GM12892 (cell line): ENCODE data around the gene EXOC6.
"Not testable (repeated sequence)": the region's sequence is repeated elsewhere in the genome, so short reads cannot be mapped to it uniquely, and the experiment has no call there.

Experiments
- DNase-seq: peaks from one replicate; pipeline ENCODE4 v3.0.0; 2011; ENCODE audit not compliant: insufficient read length
- FAIRE-seq: peaks from 2 replicates; lab custom pipeline; 2011; peaks lifted over from hg19 to GRCh38; lab: Jason Lieb, UNC
- POLR2A ChIP-seq: IDR thresholded peaks from 2 replicates; pipeline ENCODE4 v1.6.1; 2011; ENCODE audit warnings: low read depth, low read length, control low read depth
- POLR2AphosphoS5 ChIP-seq: IDR thresholded peaks from 2 replicates; pipeline ENCODE4 v1.6.1; 2011; ENCODE audit warnings: low read depth, low read length, control low read depth
- TAF1 ChIP-seq: IDR thresholded peaks from 2 replicates; pipeline ENCODE4 v1.6.1; 2011; ENCODE audit warnings: low read depth, mild to moderate bottlenecking, control low read depth, low read length, borderline replicate concordance

EXOC6 gene

DNA sequence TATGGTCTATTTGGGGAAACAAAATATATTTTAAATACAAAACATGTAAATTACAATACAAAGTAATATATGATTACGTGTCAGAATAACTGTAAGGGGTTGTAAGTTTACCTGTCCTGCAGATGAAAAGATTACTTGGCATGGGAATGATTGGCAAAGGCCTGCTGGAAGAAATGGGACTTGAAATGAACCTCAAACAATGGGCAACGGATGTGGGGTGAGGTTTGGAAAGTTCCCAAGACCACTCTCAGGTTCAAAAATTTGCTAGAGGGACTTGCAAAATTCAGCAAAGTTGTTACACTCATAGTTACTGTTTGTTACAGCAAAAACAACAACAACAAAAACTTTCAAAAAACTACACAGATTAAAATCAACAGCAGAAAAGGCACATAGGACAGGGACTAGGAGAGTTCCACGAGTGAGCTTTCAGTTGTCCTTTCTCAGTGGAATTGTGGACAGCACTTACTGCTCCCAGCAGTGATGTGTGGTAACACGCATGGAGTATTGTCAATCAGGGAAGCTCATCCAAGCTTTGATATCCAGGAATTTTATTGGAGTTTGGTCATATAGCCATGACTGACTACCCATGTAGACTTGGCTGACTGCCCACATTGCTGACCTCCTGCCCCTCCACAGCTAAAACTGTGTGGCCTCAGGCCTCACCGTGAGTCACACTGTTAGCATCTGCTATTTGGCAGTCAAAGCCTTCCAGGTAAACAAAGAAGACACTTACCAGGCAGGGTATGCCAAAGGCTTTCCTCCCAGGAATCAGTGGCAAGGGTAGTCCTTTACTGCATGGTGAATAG is 43.8 kb downstream of the EXOC6 start:
- FAIRE-seq = no peak

GRCh38 chr10:92892691-92893054 is 44.4 kb downstream of the EXOC6 start:
- DNase-seq (no peak), FAIRE-seq (no peak)
- TF ChIP-seq POLR2AphosphoS5 = no peak
- no peak for TF ChIP-seq POLR2A
- no peak for TF ChIP-seq TAF1

More for the DNA sequence above, 43.8 kb downstream of the EXOC6 start:
- no peak for TF ChIP-seq POLR2AphosphoS5
- DNase-seq = no peak

DNA sequence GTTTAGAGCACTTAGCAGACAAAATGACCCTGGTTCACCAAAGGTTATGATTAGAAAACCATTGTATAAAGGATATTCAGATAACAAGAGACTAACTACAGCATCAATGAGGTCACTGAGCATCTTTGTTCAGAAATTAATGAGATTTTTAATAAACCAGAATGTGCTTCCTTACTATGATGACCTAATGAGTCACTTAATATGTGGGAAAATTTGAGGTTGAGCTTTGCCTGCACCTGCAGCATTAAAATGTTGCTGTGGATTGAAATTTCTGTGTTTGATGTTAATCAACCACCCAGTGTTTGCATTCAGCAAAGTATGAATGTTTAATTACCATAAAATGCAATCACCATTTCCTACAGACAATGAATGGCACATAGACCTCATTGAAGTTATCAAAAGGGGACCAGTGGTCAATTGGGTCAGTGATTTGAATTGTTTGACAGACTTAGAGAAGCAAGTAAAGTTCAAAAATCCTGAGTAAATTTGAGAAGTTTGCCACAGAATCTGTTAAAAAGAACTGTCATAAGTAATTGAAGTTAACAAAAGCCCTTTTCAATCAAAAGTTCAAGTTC is 45.8 kb downstream of the EXOC6 start:
- DNase-seq = no peak
- no peak for FAIRE-seq
- TF ChIP-seq TAF1 (no peak), POLR2A (no peak), POLR2AphosphoS5 (no peak)

- DNase-seq = no peak
- FAIRE-seq = no peak
- TF ChIP-seq POLR2A (no peak), TAF1 (no peak), POLR2AphosphoS5 (no peak)
Measured at GRCh38 chr10:92897916-92898315, 49.6 kb downstream of the EXOC6 start.

GRCh38 chr10:92901819-92902251 is 53.5 kb downstream of the EXOC6 start:
- no peak for DNase-seq

DNA sequence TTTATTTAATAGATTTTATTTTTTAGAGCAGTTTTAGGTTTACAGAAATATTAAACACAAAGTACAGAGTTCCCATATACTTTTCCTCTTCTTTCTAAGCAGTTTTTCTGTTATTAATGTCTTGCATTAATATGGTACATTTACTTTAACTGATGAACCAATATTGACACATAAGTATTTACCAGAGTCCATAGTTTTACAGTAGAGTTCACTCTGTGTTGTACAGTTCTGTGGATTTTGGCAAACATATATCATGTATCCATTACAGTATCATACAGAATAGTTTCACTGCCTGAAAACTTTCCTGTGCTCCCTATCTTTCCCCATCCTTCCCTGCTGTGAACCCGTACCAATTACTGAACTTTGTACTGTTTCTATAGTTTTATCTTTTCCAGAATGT is 55.3 kb downstream of the EXOC6 start:
- FAIRE-seq (no peak), DNase-seq (no peak)
- TF ChIP-seq POLR2A (no peak), TAF1 (no peak), POLR2AphosphoS5 (no peak)

More at GRCh38 chr10:92901819-92902251, 53.5 kb downstream of the EXOC6 start:
- peak; percentile 81 for FAIRE-seq
- no peak for TF ChIP-seq TAF1
- TF ChIP-seq POLR2A = no peak
- TF ChIP-seq POLR2AphosphoS5 = no peak

DNA sequence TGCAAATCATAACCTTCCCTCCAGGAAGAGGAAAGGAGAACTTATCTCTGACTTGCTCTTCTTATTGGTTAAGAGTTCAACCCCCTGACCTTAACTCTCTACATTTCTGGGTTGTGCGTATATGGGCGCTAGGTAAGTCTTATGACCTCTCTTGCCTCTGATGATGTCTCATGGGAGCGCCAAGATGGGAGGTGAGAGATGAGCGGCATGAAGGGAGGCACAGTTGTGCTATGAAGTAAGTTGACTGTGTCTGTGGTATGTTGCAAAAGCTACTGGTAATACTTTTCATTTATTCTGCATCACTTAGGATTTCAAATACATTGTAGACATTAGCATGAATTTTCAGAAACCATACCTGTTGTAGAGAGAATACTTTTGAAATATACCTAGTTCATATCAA is 59.0 kb downstream of the EXOC6 start:
- no peak for DNase-seq
- peak; percentile 5 for FAIRE-seq
- no peak for TF ChIP-seq TAF1
- no peak for TF ChIP-seq POLR2AphosphoS5
- TF ChIP-seq POLR2A = no peak

- FAIRE-seq, DNase-seq: not testable (repeated sequence)
Measured at GRCh38 chr10:92912631-92913030, 64.3 kb downstream of the EXOC6 start.

DNA sequence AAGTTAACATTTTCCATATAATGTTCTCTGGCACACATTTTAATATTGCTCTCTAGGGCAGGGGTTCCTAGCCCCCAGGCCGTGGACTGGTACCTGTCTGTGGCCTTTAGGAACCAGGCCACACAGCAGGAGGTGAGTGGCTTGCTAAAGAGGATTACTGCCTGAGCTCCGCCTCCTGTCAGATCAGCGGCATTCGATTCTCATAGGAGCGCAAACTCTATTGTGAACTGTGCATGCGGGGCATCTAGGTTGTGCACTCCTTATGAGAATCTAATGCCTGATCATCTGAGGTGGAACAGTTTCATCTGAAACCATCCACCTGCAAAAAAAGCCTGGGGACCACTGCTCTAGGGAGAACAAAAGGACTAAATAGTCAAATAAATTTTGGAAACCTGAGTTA is 65.7 kb downstream of the EXOC6 start:
- FAIRE-seq (no peak), DNase-seq (no peak)
- TF ChIP-seq POLR2A (no peak), POLR2AphosphoS5 (no peak), TAF1 (no peak)

DNA sequence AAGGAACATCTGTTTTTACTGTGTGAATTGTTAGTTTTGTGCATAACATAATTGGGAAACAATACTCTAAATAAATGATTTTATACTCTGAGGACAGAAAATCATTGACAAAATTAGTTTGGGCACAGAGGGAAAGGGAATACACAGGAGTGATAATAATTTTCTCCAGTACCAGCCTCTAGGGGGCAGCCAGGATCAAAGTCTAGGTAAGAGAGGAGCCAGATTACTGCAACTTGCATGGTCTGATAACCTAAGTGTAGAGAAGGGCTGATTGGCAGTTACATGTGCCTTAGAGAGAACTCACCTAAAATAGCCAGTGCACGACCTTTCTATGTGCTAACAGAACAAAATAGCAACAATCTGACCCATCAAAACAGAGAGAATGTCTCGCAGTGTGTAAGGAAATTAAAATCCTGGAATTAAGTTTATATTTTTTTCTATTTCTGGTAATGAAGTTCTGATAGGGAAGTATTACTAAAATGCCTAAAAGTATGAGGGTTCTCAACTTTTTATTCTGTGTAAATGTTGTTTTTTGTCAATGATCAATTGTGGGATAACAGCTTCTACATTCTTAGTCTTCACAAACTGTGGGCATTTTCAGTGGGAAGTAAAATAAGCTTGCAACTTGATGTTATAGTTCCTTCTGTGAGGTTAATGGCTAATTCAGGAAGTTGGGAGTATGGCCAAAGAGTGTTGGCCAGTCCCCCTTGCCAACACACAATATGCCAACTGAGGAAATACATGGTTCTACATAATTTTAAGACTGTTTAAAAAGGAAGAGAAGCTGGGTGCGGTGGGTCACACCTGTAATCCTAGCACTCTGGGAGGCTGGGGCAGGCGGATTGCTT is 66.4 kb downstream of the EXOC6 start:
- DNase-seq (peak; percentile 3), FAIRE-seq (peak; percentile 38)
- no peak for TF ChIP-seq POLR2AphosphoS5
- no peak for TF ChIP-seq TAF1
- no peak for TF ChIP-seq POLR2A

DNA sequence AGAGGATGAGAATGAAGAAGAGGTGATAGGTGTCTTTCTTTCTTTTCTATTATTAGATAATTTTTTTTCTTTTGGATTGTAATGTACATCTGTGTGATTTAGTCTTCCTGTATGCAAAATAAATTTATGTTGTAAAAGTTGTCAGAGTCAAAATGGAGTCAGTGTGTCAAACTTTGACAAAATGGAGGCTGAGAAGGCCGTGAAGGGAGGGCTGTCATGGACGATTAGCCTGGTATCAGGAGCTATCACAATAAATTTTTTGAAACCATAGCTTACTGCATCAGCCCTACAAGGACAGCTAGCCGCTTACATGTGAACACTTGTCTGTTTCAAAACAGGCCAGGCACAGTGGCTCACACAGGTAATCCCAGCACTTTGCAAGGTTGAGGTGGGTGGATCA is 67.6 kb downstream of the EXOC6 start:
- no peak for FAIRE-seq
- TF ChIP-seq POLR2AphosphoS5 = no peak
- no peak for TF ChIP-seq POLR2A
- no peak for TF ChIP-seq TAF1
- no peak for DNase-seq

GRCh38 chr10:92916433-92916832 is 68.1 kb downstream of the EXOC6 start:
- FAIRE-seq = no peak
- TF ChIP-seq POLR2A (no peak), TAF1 (no peak), POLR2AphosphoS5 (no peak)
- DNase-seq = no peak
